HG03439 (cell line): Measurements from ENCODE around the gene ST6GALNAC2.
"Not testable (repeated sequence)": the region's sequence is repeated elsewhere in the genome, so short reads cannot be mapped to it uniquely, and the experiment has no call there.

Experiments used
- ATAC-seq: cut with Tn5 transposase; IDR thresholded peaks from one replicate; pipeline ENCODE4 v1.9.1; 2021; ENCODE audit warnings: mild to moderate bottlenecking, moderate library complexity; ENCODE audit not compliant: unreplicated experiment

ST6GALNAC2 gene

DNA sequence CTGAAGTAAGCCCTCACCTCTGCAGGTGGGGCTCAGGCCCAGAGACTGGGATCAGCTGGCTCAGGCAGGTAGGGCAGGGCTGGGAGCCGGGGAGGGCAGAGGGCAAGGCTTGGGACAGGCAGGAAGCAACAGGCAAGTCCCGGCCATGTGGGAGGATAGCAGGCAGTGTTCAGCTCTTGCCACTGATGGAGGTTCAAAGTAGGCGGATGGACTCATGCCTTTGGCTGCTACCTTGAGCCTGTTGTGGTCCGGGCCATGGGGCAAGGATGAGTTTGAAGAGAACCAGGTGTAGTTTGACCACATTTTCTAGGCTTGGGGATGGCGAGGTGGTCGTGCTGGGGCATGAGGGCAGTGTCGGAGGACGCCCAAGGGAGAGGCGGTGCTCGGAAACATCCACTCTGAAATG, 43.1 kb downstream of the ST6GALNAC2 start:
- ATAC-seq = no peak

DNA sequence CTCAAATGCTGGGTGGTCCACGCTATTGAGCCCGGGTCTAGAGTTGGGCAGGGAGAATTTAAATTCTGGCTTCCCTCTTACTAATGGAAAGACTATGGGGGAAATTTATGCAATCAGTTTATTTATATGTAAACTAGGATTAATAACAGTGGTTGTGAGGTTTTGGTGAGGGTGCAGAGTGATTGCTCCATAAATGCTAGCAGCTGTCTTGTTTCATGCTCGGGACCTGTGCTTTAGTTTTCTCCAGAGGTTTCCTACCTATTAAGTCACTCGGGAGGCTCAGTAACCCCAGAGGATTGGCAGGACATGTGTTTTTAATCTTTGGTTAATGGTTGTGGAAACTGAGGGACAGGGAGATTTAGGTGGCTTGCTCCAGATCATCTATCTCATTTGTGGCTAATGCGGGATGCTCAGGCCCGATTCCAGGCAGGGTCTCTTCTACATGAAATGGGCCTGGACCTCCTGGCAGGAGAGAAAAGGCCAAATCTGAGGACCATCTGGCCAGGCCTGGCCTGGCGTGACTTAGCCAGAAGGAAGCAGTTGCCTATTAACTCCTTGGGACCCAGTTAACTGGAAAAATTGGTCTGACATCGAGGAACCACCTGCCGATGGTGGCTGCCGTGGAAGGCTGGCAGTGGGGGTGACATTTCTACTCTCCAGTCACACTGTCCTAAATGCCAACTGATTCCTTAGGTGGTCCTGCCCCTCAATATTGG, 43.8 kb downstream of the ST6GALNAC2 start:
- ATAC-seq = no peak

DNA sequence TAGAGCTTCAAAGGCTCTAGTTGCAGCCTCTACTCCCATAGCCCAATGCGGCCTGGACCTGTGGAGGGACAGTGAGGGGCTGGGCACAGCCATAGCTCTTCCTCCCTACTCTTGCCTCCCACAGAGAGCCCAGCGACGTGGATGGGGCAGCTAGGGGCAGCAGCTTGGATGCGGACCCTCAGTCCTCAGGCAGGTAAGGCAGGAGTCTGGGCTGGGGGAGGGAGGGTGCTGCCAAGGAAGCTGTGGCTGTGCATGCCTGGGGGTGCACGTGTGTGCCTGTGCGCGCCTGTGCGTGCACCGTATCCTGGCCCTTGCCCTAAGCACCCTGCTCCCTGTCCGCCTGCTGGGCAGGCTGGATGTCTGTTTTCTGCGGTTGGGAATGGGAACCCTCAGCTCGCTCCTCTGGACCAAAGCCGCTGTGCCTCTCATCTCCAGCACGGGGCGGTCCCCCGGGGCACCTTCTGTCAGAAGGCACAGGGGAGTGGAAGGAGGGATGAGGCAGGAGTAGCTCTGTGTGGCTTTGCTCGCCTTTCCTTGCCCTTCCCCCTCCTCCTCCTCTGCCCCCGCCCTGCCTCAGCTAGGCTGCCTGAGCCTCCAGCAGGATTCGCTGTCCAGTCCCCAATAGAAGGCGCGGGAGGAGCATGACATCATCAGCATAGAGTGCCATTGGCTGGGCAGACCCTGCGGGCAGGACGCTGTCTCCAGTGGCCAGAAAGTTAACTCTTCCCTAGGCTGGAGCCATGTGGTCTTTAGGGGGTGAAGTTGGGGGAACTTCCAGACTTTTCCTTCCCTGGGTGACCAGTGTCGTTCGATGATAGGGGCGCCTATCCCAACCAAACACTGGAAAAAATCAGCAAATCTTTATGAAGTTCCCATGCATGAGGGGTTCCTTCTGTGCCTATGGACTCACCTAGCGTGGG, 45.0 kb downstream of the ST6GALNAC2 start:
- ATAC-seq = no peak

DNA sequence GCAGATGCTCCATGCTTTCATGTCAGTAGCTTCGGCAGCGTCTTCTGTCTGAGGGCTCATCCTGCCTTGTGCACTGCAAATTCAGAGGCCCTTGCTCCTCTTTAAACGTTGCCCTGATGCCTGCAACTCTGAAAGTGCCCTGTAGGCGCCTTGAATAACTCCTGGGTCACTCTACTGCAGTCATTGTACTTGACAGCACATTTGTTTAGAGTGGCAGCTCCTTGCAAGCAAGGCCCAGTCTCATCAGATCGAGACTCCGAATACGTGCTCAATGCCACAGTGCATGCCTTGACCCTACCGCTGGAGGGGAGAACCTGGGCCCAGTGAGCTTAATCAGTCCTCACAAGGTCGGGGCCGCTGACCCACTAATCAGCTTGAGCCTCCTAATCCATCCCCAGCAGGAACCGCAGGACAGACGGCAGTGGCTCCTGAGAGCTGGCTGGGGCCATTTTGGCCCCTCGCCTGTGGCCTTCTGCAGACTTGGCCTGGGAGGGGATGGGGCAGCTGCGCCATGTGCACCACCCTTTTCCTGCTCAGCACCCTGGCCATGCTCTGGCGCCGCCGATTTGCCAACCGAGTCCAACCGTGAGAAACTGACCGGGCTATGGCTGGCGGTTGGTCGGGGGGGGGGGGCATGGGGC, 45.9 kb downstream of the ST6GALNAC2 start, which contains the start of gene PRCD:
PRCD (plus strand) TSS at position 414 of the 641 bp plus-strand sequence; CDS start at position 512, 98 bp downstream.
- ATAC-seq = no peak

DNA sequence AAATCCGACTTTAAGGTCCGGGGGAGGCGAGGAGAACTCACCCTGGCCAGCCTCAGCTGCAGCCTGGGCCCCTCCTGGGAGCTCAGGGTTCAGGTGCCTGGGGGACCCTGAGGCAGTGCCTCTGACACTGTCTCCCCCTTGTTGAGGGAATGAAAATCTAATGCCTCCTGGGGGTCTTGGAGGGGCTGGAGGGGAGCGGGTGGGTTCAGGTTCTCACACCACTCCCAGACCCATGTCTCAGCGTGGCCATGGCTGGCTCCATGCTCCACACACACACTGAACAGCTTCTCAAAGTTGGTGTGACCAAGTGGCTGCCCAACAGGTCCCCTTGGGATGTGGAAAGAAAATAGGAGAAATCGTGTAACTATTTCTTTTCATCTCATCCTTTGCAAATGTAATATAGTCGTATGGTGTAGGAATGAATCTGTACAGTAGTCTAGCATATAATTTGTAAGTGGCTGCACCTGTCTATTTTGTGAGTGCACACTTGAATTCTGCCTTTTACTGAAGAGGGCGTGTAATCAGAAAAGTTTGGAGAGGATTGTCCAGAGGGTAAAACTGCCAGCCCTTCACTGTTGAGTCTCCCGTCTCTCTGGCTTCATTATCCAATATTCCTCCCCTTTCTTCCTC, 46.6 kb downstream of the ST6GALNAC2 start:
- no peak for ATAC-seq

DNA sequence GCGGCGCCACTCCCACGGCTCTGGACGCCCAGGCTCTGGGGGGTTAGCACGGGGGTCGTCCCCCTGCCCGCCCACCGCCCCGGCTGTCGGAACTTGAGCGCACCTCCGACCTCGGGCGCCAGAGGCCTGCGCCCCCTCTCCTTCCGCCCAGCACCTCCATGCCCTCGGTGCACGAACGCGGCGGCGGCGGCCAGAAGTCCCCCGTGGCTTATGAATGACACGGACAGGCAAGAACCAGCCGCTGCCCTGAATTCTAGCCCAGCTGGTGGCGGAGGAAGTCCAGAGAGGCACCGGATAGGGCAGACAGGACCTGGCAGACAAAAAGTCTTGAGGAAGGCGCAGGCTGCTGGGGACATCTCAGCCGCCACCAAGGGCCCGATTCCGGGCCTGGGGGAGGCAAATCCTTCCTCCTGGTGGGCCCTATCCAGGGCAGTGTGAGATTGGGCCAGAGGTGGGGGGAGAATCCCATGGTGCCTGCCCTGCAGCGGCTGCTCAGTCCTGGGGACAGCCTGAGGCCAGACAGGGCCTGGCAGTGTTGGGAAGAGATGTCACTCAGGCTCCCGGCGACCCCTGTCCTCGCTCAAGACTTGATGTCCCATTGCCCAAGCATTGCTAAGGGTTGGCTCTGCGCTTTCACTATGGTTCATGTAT, 47.3 kb downstream of the ST6GALNAC2 start:
- no peak for ATAC-seq

DNA sequence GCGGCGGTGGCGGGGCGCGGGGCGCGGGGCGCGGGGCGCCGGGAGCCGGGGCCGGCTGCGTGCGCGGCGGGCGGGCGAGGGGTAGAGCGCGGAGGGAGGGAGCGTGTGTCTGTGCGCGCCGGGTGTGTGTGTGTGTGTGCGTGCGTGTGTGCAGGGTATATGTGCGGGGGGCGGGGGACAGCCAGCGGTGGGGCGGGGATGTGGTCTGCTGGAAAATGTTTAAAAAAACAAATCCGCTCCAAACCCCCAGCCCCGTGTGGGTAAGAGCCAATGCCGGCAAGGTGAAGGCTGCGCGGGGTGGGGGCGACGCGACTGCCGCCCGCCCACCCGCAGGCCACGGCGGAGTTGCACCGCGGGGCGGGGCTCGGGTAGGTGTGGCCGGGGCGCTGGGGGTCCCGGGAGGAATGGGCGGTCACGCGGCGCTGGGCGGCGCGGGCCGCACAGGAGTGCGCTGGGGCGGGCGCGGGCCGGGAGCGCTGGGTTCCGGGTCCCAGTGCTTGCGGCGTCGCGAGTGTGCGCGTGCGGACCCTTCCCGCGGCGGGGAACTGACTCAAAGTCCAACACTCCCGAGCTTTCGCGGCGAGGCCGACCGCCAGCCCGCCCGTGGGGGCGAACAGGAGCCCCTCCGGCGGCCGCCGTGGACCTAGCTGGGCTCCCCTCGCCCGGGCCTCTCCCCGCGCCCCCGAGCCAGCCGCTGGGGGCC, 47.9 kb downstream of the ST6GALNAC2 start, which contains the start of gene CYGB:
CYGB (minus strand) TSS at position 132 of the 703 bp plus-strand sequence. CDS start 167 bp downstream, outside the sequence.
- no peak for ATAC-seq

DNA sequence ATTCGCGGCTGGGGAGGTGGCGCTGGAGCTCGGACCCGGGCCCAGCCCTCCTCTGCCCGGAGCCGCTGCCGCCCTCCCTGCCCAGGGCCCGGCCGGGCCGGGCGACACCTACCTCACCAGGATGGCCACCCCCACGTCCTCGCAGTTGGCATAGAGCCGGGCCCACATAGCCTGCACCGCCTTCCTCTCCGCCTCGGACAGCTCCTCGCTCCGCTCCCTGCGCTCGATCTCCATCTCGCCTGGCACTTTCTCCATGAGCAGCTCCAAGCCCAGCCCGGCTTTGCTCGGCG, 48.4 kb downstream of the ST6GALNAC2 start:
- no peak for ATAC-seq

DNA sequence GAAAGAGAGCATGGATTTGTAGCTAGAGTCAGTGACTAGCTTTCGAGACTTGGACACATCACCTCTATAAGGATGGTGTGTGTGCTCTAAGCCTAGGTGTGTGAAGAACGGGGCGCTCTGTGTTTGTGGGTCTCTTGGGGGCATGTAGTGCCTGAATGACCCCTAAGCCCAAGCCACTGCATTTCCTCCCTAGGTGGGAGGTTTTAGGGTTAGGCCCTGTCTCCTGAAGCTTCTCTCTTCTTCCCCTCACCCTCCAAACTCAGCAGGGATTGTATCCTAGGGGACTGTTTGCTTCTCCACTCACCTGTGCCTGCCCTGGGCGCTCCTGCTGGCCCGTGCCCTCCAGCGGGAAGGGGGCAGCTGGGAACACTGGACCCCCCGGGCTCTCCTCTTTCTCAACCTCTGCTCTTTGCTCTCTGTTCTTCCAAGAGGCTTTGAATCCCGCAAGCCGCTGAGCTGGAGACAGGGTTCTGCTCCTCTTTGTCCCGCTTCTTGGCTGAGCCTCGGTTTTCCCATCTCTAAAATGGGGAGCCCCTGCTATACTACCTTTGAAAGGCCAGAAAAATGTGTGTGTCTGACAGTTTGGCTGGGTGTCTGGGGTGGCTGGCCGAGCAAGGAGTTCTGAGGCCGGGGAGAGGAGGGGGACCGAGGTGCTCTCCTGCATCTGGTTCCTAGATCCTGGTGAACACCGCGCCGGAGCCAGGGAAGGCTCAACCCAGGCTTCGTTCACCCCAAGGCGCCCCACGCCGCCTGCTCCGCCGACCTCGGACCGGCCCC, 49.0 kb downstream of the ST6GALNAC2 start:
- no peak for ATAC-seq

DNA sequence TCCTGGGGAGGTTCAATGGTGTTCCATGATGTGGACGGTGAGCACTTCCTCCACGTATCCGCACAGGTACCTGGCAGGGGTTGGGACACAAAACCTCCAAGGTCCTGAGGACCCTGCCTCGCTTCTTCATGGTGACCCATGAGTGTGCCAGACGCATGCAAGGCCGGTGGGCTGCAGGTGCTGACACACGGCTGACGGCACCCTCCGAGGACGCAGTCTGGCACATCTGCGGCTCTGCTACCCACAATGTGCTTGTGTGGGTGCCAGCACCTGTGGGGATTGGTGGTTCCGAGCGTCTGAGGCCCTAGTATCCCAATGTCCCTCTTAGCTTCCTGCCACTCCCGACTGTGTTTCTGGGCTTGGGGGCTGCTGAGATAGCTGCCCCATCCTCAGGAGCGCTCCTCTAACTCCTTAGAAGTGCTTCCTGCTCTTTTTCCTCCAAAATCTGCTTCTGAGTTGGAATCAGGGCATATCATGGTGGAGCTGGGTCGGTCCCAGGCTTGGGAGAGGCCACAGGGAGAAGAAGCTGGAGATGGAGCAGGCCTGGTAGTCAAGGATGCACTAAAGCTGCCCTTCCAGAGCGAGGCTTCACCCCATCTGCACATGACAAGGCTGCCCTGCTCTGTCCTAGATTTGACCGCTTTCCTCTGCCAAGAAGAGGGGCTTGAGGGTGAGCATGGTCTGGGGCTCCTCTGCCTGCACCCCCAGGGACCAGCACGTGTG, 49.7 kb downstream of the ST6GALNAC2 start:
- no peak for ATAC-seq

DNA sequence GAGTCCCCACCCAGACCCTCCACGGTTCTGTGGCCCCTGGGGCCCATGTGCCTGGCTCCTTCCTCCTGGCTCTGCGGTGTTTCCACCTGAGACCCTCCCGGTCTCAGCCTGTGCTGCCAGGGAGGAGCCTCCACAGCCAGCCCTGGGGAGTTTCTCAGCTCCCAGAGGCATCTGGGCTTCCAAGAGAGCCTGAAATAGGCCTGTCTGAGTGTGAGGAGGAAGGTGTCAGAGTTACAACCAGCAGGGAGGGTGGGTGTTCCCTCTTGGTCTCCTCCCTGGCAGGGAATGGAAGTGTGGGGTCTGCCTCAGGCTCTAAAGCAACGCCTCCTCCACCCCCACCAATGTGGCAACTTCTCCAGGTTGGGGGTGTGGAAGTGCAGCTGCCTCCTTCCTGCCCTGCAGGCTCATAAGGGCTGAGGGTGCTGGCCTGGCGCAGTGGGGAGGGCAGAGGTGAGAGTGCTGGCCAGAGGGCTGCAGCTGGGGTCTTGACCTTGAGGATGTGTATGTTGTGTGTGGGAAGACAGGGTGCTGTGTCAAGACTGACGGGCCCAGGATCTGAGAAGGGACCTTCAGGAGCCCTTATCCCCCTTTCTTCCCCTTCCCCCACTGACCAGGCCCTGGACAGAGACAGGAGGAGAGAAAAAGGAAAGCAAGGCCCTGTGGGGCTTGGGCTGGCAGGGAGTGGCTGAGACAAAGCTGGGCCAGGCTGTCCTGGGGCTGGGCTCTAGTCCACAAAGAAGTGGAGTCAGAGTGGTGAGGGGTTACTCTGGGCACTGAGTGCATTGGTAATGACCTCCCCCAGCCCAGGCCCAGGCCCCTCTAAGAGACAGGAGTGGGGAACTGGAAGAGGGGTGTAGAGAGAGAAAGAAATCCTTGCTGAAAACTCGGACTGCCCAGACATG, 50.6 kb downstream of the ST6GALNAC2 start:
- no peak for ATAC-seq

DNA sequence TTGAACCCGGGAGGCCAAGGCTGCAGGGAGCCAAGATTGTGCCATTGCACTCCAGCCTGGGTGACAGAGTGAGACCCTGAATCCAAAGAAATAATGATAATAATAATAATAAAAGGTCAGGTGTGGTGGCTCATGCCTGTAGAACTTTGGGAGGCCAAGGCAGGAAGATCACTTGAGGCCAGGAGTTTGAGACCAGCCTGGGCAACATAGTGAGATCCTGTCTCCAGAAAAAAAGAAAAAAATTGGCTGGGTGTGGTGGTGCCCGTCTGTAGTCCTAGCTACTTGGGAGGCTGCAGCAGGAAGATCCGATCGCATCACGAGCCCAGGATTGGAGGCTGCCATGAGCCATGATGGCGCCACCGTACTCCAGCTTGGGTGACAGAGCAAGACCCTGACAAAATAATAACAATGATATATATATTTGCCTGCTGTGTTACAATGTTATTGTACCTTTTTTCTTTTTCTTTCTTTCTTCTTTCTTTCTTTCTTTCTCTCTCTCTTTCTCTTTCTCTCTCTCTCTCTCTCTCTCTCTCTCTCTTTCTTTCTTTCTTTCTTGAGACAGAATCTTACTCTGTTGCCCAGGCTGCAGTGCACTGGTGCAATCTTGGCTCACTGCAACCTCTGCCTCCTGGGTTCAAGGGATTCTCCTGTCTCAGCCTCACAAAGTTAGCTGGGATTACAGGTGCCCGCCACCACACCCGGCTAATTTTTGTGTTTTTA, 51.9 kb downstream of the ST6GALNAC2 start:
- ATAC-seq = not testable (repeated sequence)

DNA sequence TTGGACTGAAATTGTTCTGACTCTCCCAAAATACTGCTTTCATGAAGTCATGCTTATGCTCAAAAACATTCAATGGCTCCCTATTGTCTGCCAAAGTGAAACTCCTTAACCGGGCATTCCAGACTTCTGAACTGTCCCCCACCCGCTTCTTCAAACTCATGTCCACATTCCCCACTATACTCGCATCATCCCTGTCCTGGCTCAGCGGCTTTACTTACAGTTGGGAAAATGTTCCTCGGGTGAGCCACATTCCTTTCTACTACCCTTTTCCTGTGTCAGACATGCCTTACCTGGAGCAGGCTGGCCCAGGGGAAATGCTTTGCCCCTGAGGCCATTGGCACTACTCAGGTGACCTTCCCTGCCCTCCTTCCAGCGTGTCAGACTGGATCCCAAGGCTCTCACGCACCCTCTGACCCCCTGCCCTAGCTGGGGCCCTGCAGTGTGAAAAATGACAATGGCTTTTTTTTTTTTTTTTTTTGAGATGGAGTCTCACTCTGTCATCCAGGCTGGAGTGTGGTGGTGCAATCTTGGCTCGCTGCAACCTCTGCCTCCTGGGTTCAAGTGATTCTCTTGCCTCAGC, 53.5 kb downstream of the ST6GALNAC2 start:
- no peak for ATAC-seq

DNA sequence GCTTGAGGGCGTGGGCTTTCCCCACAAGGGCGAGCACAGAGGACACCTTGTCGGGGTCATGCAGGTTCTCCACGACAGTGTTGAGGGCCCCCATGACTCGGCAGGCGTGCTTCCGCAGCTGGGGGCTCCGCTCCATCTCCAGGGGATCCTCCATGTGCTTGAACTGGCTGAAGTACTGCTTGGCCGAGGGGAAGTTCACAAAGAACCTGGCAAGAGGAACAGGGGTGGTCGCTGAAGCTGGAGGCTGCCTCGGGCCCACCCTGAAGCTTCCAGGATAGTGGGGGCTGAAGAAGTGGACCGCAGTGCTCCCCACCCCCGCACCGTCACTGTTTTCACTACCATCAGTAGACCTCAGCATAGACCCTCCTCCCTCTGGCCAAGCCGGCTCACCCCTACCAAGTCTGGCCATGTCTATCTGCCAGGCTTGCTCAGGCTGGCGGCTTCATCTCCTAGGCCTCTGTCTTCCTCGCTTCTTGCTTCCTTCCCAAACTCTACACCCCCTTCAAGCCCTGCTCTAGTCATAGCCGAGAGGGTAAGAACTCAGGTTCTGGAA, 54.1 kb downstream of the ST6GALNAC2 start:
- no peak for ATAC-seq

DNA sequence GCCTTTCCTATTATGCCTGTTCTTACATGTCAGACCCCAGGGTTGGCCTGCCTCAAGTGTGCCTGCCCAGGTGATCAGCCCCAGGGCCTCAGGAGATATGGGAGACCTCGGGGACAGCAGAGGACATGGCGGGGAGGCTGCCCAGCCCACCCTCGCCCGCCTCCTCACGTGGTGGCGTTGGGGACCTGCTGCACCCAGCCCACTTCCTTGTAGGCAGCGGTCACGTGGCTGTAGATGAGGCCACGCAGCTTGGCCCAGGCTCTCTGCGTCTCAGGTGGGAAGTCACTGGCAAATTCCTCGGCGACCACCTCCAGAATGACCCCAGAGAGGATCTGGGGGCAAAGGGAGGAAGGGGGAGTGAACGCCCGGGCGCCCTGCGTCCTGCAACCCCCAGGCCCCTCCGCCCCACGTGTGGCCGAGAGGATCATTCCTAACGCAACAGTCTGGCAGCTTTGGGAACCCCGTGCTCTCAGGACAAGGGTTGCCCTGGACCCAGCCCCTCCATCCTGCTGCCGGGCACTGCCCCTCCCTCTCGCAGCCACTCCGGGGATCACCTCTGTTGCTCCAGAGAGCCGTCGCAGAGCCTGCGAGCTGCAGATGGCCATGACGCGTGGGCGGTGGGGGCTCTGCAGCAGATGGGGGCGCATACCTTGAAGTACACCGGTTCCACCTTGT, 54.7 kb downstream of the ST6GALNAC2 start:
- ATAC-seq = no peak
